ENCODE data around the gene MAGI2. TPM values are rescaled to one million over a fixed set of nuclear protein-coding genes. Genes with fewer than 3 reads are reported as not detected.

The MAGI2 gene
- total RNA-seq, 1 experiment from 2014 or later = 0.22 TPM

- ChIA-PET POLR2A (interaction anchor here (0.6 kb wide), 1 partner anchor 1091 kb away, joined by 3 read pairs; no protein-coding TSS in a partner anchor), RAD21 (ENCODE audit: low non-redundant PET in 1 of 2, low total read pairs in 2 of 2, uncharacterized antibody in 2 of 2, unreplicated experiment in 2 of 2) (no interaction called here), CTCF (no interaction called here)
- no peaks in the 10 kb centered on the region for H3K36me3 ChIP-seq (ENCODE audit: control insufficient read depth in 1 of 2, insufficient read depth in 2 of 2, low read length in 2 of 2)
- no peaks in the 10 kb centered on the region for H4K20me1 ChIP-seq (ENCODE audit: insufficient read depth)
- H3K4me2 ChIP-seq (ENCODE audit: low read length) = no peak overlapping the region
- ATAC-seq = no peak
- no peak for DNase-seq (ENCODE audit: low read depth, low spot score)
- no peak overlapping the region for H3K4me3 ChIP-seq (replicated peaks in 1 of 2; ENCODE audit: low read depth in 1 of 2, low read length in 2 of 2)
- no peaks in the 10 kb centered on the region for H3K27me3 ChIP-seq (ENCODE audit: insufficient read depth, low read length)
- no TSS peak for BruUV-seq (replicated peaks)
- H3K4me1 ChIP-seq (ENCODE audit: control insufficient read depth in 1 of 2, insufficient read depth in 2 of 2, low read length in 2 of 2) = peaks cover 0 to 7% of the 10 kb centered on the region in 2 experiments; a peak in 2 of 4 replicates
- no peaks in the 10 kb centered on the region for H3K9me2 ChIP-seq (ENCODE audit: insufficient read depth)
- no peaks in the 10 kb centered on the region for H3K9me3 ChIP-seq (ENCODE audit: control insufficient read depth in 1 of 2, insufficient read depth in 1 of 2, low read depth in 1 of 2, low read length in 2 of 2)
- no peaks in the 10 kb centered on the region for H3K79me2 ChIP-seq (ENCODE audit: insufficient read depth, low read length)
- no peak overlapping the region for H3K27ac ChIP-seq (ENCODE audit: low read depth, low read length)
- H3K9ac ChIP-seq (ENCODE audit: low read length) = no peak overlapping the region
- intact Hi-C loops (cut with micrococcal nuclease) = no loop called here
- no peak overlapping the region for H2AFZ ChIP-seq (ENCODE audit: low read depth, low read length, poor library complexity, severe bottlenecking)
- TF ChIP-seq SIN3A (IDR thresholded peaks at IDR 0.05; ENCODE audit: low read depth) = no peak
- TF ChIP-seq POLR2A (IDR thresholded peaks at IDR 0.05; ENCODE audit: borderline replicate concordance, extremely low read depth, insufficient read depth, insufficient read length) = no peak
- TF ChIP-seq TCF7L2 (IDR thresholded peaks at IDR 0.05; ENCODE audit: borderline replicate concordance, extremely low read depth, insufficient read depth, insufficient read length) = no peak
- TF ChIP-seq ELF1 (IDR thresholded peaks at IDR 0.05; ENCODE audit: borderline replicate concordance, low read depth) = no peak
- TF ChIP-seq ZBTB33 (IDR thresholded peaks at IDR 0.05; ENCODE audit: extremely low read depth, insufficient replicate concordance, low read length) = no peak
- no peak for TF ChIP-seq EGR1 (IDR thresholded peaks at IDR 0.05; ENCODE audit: low read depth)
- TF ChIP-seq FOSL1 (IDR thresholded peaks at IDR 0.05; ENCODE audit: low read depth) = no peak
- TF ChIP-seq CTCF (IDR thresholded peaks at IDR 0.05 in 2 of 3, conservative IDR thresholded peaks at IDR 0.05 in 1 of 3; ENCODE audit: borderline replicate concordance in 1 of 3, insufficient read depth in 1 of 3, low read depth in 2 of 3, low read length in 2 of 3) = no peak
- no peak for TF ChIP-seq POLR2AphosphoS5 (IDR thresholded peaks at IDR 0.05; ENCODE audit: low read depth, low read length)
Measured at GRCh38 chr7:77975672-77976480, 1477.6 kb downstream of the MAGI2 start.
